Activated B cell treated with CpG ODN at 0.5 μM for 24 hours (primary cell): Measurements from ENCODE around the gene PTPRS. TPM values are rescaled to one million over a fixed set of nuclear protein-coding genes. Genes with fewer than 3 reads are reported as not detected.

ENCODE experiments used
- ATAC-seq: fragments of 200-7000 bp; cut with Tn5 transposase; one replicate; pipeline ENCODE4 v1.10.0; 2021; ENCODE audit warnings: low read depth, mild to moderate bottlenecking, moderate library complexity
- CTCF ChIA-PET: fragments of 350-600 bp; sonication (Branson Sonifier 250); formaldehyde crosslinking; loops from one replicate; lab custom pipeline; 2021; ENCODE audit warnings: antibody characterized with exemption; lab: Charles Lee
- POLR2A ChIA-PET: fragments of 350-600 bp; sonication (Branson Sonifier 250); formaldehyde crosslinking; loops from one replicate; lab custom pipeline; 2021; ENCODE audit warnings: antibody characterized with exemption; lab: Charles Lee
- DNase-seq: peaks from one replicate; pipeline ENCODE4 v3.0.0; 2022
- H3K27ac Mint-ChIP-seq: one replicate; pipeline ENCODE4 v1.8.0; 2020; ENCODE audit warnings: mixed read lengths
- H3K27me3 Mint-ChIP-seq: one replicate; pipeline ENCODE4 v1.8.0; 2021; ENCODE audit warnings: mixed read lengths
- H3K36me3 Mint-ChIP-seq: one replicate; pipeline ENCODE4 v1.8.0; 2021; ENCODE audit warnings: low read depth, mixed read lengths
- H3K4me1 Mint-ChIP-seq: one replicate; pipeline ENCODE4 v1.8.0; 2021; ENCODE audit warnings: mixed read lengths
- H3K4me3 Mint-ChIP-seq: one replicate; pipeline ENCODE4 v1.8.0; 2020; ENCODE audit warnings: mild to moderate bottlenecking, mixed read lengths
- H3K9me3 Mint-ChIP-seq: one replicate; pipeline ENCODE4 v1.8.0; 2020; ENCODE audit warnings: mixed read lengths
- CTCF ChIP-seq: fragments of 200-600 bp; IDR thresholded peaks from one replicate; pipeline ENCODE4 v1.8.0; 2022; ENCODE audit warnings: antibody characterized with exemption, mild to moderate bottlenecking
- intact Hi-C: fragments of 100-400 bp; cut with micrococcal nuclease; formaldehyde crosslinking; loops from one replicate; pipeline ENCODE4 v1.15.1; 2024
- total RNA-seq: library from RNA; stranded (reverse); gene quantifications from 2 replicates; pipeline ENCODE4 v1.2.3, GENCODE V29; 2022

PTPRS gene
- total RNA-seq, 1 donor from 2014 or later, result 3.4 TPM

- ChIA-PET CTCF (no interaction called here), POLR2A (no interaction called here)
- Mint-ChIP-seq H3K27ac (no peak overlapping the region), H3K9me3 (peaks cover 3% of the 10 kb centered on the region), H3K4me3 (no peak overlapping the region), H3K36me3 (no peaks in the 10 kb centered on the region), H3K27me3 (peaks cover 7% of the 10 kb centered on the region), H3K4me1 (peaks cover 16% of the 10 kb centered on the region)
- ATAC-seq (no peak), DNase-seq (no peak)
- TF ChIP-seq CTCF, result no peak
- intact Hi-C loops, result no loop called here
Measured at GRCh38 chr19:5323475-5323811, 17.2 kb downstream of the PTPRS start.

GRCh38 chr19:5321851-5322681, 18.5 kb downstream of the PTPRS start:
- ChIA-PET CTCF (interaction anchor here (0.9 to 1.4 kb wide), 2 partner anchors 56 to 113 kb away, joined by 3 read pairs; no protein-coding TSS in a partner anchor), POLR2A (interaction anchor here (0.6 to 0.7 kb wide), 3 partner anchors 8 to 29 kb away, joined by 3 to 5 read pairs (median 3); no protein-coding TSS in a partner anchor)
- no peak overlapping the region for H3K27ac Mint-ChIP-seq
- peaks cover 16% of the 10 kb centered on the region for H3K4me1 Mint-ChIP-seq
- peak; percentile 92 for ATAC-seq
- no peak for TF ChIP-seq CTCF
- H3K9me3 Mint-ChIP-seq, result peaks cover 3% of the 10 kb centered on the region
- no peak for DNase-seq
- intact Hi-C loops, result no loop called here
- H3K4me3 Mint-ChIP-seq, result peak overlapping the region; percentile 61
- no peaks in the 10 kb centered on the region for H3K36me3 Mint-ChIP-seq
- peaks cover 7% of the 10 kb centered on the region for H3K27me3 Mint-ChIP-seq

- Mint-ChIP-seq H3K9me3 (peaks cover 3% of the 10 kb centered on the region), H3K36me3 (no peaks in the 10 kb centered on the region), H3K27ac (no peak overlapping the region), H3K4me3 (no peak overlapping the region), H3K4me1 (peaks cover 16% of the 10 kb centered on the region), H3K27me3 (peaks cover 7% of the 10 kb centered on the region)
- intact Hi-C loops, result no loop called here
- no peak for ATAC-seq
- no peak for DNase-seq
- TF ChIP-seq CTCF, result no peak
- ChIA-PET POLR2A (no interaction called here), CTCF (interaction anchor here (1.4 kb wide), 1 partner anchor 57 kb away, joined by 3 read pairs; no protein-coding TSS in a partner anchor)
Measured at GRCh38 chr19:5321066-5321642, 19.5 kb downstream of the PTPRS start.

GRCh38 chr19:5319516-5319915, 21.1 kb downstream of the PTPRS start:
- ChIA-PET POLR2A (interaction anchor here (0.7 to 1.1 kb wide), 2 partner anchors 215 to 248 kb away, joined by 3 read pairs; no protein-coding TSS in a partner anchor), CTCF (no interaction called here)
- ATAC-seq, result no peak
- Mint-ChIP-seq H3K27me3 (peaks cover 7% of the 10 kb centered on the region), H3K4me3 (no peak overlapping the region), H3K9me3 (no peaks in the 10 kb centered on the region), H3K27ac (no peak overlapping the region), H3K4me1 (peaks cover 16% of the 10 kb centered on the region), H3K36me3 (no peaks in the 10 kb centered on the region)
- DNase-seq, result no peak
- TF ChIP-seq CTCF, result no peak
- intact Hi-C loops, result no loop called here

- no peak overlapping the region for H3K27ac Mint-ChIP-seq
- no peaks in the 10 kb centered on the region for H3K9me3 Mint-ChIP-seq
- intact Hi-C loops, result no loop called here
- ChIA-PET POLR2A (no interaction called here), CTCF (no interaction called here)
- DNase-seq, result no peak
- no peak for TF ChIP-seq CTCF
- no peak for ATAC-seq
- no peak overlapping the region for H3K4me3 Mint-ChIP-seq
- H3K27me3 Mint-ChIP-seq, result peaks cover 6% of the 10 kb centered on the region
- H3K36me3 Mint-ChIP-seq, result no peaks in the 10 kb centered on the region
- peaks cover 17% of the 10 kb centered on the region for H3K4me1 Mint-ChIP-seq
Measured at GRCh38 chr19:5318306-5318705, 22.3 kb downstream of the PTPRS start.
